ENCODE measurements around the gene OR3A3.

GRCh38 chr17:3400055-3400454, 11.1 kb upstream of the OR3A3 start:
- TF ChIP-seq CTCF (IDR thresholded peaks at IDR 0.05) (no peak), POLR2A (IDR thresholded peaks at IDR 0.05) (no peak)

All from adrenal gland (tissue), 5 donors.